GM19328 (cell line): ENCODE results near the gene RIPOR1.

Experiments
- ATAC-seq: cut with Tn5 transposase; IDR thresholded peaks from one replicate; pipeline ENCODE4 v1.9.1; 2021; ENCODE audit warnings: mild to moderate bottlenecking, moderate library complexity; ENCODE audit not compliant: unreplicated experiment

Gene RIPOR1

GRCh38 chr16:67539691-67540635 lies 11.3 kb downstream of the RIPOR1 start:
- ATAC-seq: no peak

GRCh38 chr16:67540756-67541155 lies 12.1 kb downstream of the RIPOR1 start:
- ATAC-seq: no peak

GRCh38 chr16:67541391-67542263 lies 13.0 kb downstream of the RIPOR1 start:
- no peak for ATAC-seq

DNA sequence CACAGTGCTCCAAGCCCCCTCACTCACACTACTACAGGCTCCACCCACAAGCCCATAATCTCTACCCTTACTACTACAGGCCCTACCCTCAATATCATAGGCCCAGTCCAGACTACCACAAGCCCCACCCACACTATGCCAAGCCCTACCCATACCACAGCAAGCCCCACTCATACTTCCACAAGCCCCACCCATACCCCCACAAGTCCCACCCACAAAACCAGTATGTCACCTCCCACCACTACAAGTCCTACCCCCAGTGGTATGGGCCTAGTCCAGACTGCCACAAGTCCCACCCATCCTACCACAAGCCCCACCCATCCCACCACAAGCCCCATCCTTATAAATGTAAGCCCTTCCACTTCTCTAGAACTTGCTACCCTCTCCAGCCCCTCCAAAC lies 13.8 kb downstream of the RIPOR1 start:
- ATAC-seq: no peak

DNA sequence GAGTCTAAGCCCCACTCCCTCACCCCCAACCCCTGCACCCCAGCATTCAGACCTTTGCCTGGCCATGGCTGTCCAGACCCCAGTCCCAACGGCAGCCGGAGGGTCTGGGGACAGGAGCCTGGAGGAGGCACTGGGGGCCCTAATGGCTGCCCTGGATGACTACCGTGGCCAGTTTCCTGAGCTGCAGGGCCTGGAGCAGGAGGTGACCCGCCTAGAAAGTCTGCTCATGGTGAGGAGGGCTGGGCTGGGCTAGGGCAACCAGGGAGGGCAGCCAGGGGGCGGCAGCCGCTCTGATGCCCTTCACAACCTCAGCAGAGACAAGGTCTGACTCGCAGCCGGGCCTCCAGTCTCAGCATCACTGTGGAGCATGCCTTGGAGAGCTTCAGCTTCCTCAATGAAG lies 14.4 kb downstream of the RIPOR1 start:
- ATAC-seq: no peak

- ATAC-seq: no peak
These were observed 15.0 kb downstream of the RIPOR1 start for GRCh38 chr16:67543582-67543981.

GRCh38 chr16:67544329-67544841 lies 15.8 kb downstream of the RIPOR1 start:
- ATAC-seq: no peak

DNA sequence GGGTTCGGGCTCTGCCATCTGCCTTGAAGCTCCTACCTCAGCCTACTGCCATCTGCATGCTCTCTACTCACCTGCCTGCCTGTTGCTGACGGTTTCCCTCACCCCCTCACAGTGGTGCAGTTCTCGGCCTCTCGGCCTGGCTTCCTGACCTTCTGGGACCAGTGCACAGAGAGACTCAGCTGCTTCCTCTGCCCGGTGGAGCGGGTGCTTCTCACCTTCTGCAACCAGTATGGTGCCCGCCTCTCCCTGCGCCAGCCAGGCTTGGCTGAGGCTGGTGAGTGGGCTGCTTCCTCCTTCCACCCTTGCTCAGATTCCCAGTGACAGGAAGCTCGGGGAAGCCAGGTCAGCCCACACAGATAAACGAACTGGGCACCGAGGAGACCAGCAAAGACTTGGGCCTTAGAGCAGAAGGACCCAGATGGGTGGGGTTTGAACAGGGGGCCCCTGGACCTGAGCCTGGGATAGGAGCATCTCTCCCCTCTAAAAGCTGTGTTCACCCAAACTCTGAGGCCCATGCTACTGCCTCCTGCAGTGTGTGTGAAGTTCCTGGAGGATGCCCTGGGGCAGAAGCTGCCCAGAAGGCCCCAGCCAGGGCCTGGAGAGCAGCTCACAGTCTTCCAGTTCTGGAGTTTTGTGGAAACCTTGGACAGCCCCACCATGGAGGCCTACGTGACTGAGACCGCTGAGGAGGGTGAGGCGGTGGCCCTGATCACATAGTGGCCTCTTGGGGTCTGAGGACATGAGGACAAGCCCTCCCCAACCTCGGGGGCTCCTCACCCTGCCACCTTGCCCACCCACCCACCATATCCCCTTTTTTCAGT lies 16.4 kb downstream of the RIPOR1 start:
- no peak for ATAC-seq

- ATAC-seq: no peak
These were observed 17.0 kb downstream of the RIPOR1 start for GRCh38 chr16:67545665-67546024.

GRCh38 chr16:67546091-67546501 lies 17.5 kb downstream of the RIPOR1 start:
- no peak for ATAC-seq

- no peak for ATAC-seq
These were observed 18.3 kb downstream of the RIPOR1 start for GRCh38 chr16:67546761-67547422.

DNA sequence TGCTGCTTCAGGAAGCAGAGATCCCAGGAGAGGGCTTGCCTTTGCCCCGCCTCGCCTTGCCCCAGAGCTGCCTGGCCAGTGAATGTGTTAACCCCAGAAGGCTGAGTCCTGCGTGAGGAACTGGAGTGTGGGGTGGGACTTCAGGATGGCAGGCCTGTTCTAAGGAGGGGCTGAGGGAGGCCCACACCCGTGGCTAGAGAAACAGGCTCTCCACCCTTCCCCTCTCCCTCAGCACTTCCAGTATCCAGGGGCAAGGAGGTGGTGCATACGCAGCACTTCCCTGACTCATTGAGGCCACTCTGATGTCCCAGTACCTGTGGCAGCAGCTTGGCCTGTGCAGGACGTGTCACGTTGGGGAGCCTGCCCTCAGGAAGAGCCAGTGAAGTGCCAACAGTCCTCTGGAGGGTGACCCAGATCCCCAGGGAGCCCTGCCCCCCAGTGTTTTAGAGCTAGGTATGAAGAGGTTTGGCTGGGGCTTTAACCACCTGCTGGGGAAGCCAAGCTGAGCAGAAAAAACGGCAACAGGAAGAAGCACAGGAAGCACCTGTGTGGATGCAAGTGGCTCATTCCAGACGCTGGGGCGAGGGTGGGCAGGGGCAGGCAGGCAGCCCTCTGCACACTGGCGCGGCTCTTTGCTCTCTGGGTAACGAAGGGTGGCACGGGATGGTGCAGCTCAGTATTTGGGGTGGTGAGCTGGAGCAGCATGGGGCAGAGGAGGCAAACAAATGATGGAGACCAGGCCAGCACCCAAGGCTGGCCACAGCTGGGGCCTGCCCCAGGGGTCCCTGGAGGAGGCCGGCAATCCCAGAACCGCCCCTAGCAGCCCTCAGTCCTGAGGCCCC lies 19.0 kb downstream of the RIPOR1 start:
- no peak for ATAC-seq

- ATAC-seq: no peak
These were observed 19.9 kb downstream of the RIPOR1 start for GRCh38 chr16:67548265-67549126.

GRCh38 chr16:67549240-67549639 lies 20.6 kb downstream of the RIPOR1 start:
- ATAC-seq: no peak

- ATAC-seq: no peak
These were observed 21.3 kb downstream of the RIPOR1 start for GRCh38 chr16:67549936-67550335.

DNA sequence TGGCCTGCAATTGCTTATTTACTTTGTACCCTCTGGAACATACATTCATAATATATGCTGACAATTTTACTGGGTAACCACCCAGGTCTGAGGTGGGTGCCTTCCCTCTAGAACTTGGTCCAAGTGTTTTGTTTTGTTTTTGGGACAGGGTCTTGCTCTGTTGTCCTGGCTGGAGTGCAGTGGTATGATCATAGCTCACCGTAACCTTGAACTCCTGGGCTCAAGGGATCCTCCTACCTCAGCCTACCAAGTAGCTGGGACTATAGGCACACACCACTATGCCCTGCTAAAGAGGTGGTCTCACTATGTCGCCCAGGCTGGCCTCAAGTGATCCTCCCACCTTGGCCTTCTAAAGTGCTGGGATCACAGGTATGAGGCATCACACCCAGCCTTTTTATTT lies 22.5 kb downstream of the RIPOR1 start:
- ATAC-seq: no peak

DNA sequence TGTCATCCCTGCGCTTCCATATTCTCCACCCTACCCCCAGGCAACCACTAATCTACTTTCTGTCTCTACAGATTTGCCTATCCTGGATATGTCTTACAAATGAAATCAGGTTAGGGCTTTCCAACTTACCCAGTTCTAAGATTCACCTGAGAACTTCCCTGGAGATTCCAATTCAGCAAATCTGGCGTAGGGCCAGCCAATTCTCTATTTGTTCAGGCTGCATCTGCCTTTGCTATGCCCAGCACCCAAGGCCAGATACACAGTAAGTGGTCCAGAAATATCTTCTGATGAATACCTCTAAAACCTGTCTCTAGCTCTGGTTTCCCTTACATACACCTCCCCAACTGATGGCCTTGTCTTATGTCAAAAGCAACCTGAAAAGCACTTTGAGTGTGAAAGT lies 23.3 kb downstream of the RIPOR1 start:
- ATAC-seq: no peak

GRCh38 chr16:67552476-67552875 lies 23.8 kb downstream of the RIPOR1 start:
- no peak for ATAC-seq
